WTC11 (cell line): ENCODE data around the gene RTEL1. TPM values are rescaled to one million over a fixed set of nuclear protein-coding genes. Genes with fewer than 3 reads are reported as not detected.

ENCODE experiments used
- ATAC-seq: fragments of 200-7000 bp; cut with Tn5 transposase; 2 replicates; pipeline ENCODE4 v1.10.0; 2021; ENCODE audit warnings: mild to moderate bottlenecking, moderate library complexity
- CTCF ChIA-PET: fragments of 300-600 bp; sonication (Branson Sonifier 250); formaldehyde crosslinking; loops from one replicate; lab custom pipeline; 2021; ENCODE audit warnings: antibody characterized with exemption; lab: Charles Lee
- POLR2A ChIA-PET: fragments of 350-600 bp; sonication (Branson Sonifier 250); formaldehyde crosslinking; loops from one replicate; lab custom pipeline; 2021; ENCODE audit warnings: antibody characterized with exemption; lab: Charles Lee
- DNase-seq: peaks from one replicate; pipeline ENCODE4 v3.0.0; 2021; ENCODE audit warnings: low spot score
- H3K27ac Mint-ChIP-seq: 2 replicates; pipeline ENCODE4 v1.8.0; 2021; ENCODE audit warnings: mixed read lengths
- H3K27me3 Mint-ChIP-seq: 2 replicates; pipeline ENCODE4 v1.8.0; 2021; ENCODE audit warnings: low read depth, mild to moderate bottlenecking, moderate library complexity, mixed read lengths
- H3K36me3 Mint-ChIP-seq: 2 replicates; pipeline ENCODE4 v1.8.0; 2021; ENCODE audit warnings: mixed read lengths
- H3K4me1 Mint-ChIP-seq: 2 replicates; pipeline ENCODE4 v1.8.0; 2022; ENCODE audit warnings: mixed read lengths
- H3K4me3 Mint-ChIP-seq: 2 replicates; pipeline ENCODE4 v1.8.0; 2021; ENCODE audit warnings: mild to moderate bottlenecking, moderate library complexity, mixed read lengths
- H3K9me3 Mint-ChIP-seq: 2 replicates; pipeline ENCODE4 v1.8.0; 2021; ENCODE audit warnings: mixed read lengths
- AFF4 ChIP-seq: sonication (generic); formaldehyde crosslinking; IDR thresholded peaks from 2 replicates; pipeline ENCODE4 v1.8.1; 2023; ENCODE audit warnings: mild to moderate bottlenecking, missing genetic modification reagents, borderline replicate concordance
- ATF2 ChIP-seq: sonication (generic); formaldehyde crosslinking; IDR thresholded peaks from 2 replicates; pipeline ENCODE4 v1.8.1; 2022; ENCODE audit warnings: low read depth, missing genetic modification reagents, borderline replicate concordance
- ATF6 ChIP-seq: sonication (generic); formaldehyde crosslinking; IDR thresholded peaks from 2 replicates; pipeline ENCODE4 v1.8.1; 2023; ENCODE audit warnings: mild to moderate bottlenecking, missing genetic modification reagents
- CREB1 ChIP-seq: sonication (generic); formaldehyde crosslinking; IDR thresholded peaks from 2 replicates; pipeline ENCODE4 v1.8.0; 2023; ENCODE audit warnings: mild to moderate bottlenecking, missing genetic modification reagents
- ERG ChIP-seq: fragments of 250-450 bp; sonication (Bioruptor Pico); IDR thresholded peaks from 2 replicates; pipeline ENCODE4 v1.8.0; 2021; ENCODE audit warnings: mild to moderate bottlenecking
- FOXJ3 ChIP-seq: sonication (generic); formaldehyde crosslinking; IDR thresholded peaks from 2 replicates; pipeline ENCODE4 v1.9.0; 2021; ENCODE audit warnings: missing genetic modification reagents, mild to moderate bottlenecking, borderline replicate concordance
- FOXK1 ChIP-seq: sonication (generic); formaldehyde crosslinking; IDR thresholded peaks from 2 replicates; pipeline ENCODE4 v1.8.0; 2022; ENCODE audit warnings: mild to moderate bottlenecking, moderate library complexity, missing genetic modification reagents
- JAZF1 ChIP-seq: fragments of 250-450 bp; sonication (Bioruptor Pico); IDR thresholded peaks from 2 replicates; pipeline ENCODE4 v1.9.0; 2021; ENCODE audit warnings: moderate library complexity, mild to moderate bottlenecking, inconsistent platforms
- OVOL2 ChIP-seq: fragments of 250-450 bp; sonication (Bioruptor Pico); IDR thresholded peaks from 2 replicates; pipeline ENCODE4 v1.9.0; 2021; ENCODE audit warnings: mild to moderate bottlenecking, borderline replicate concordance
- RELA ChIP-seq: sonication (generic); formaldehyde crosslinking; IDR thresholded peaks from 2 replicates; pipeline ENCODE4 v1.8.1; 2022; ENCODE audit warnings: missing genetic modification reagents, mild to moderate bottlenecking, borderline replicate concordance
- SP1 ChIP-seq: sonication (generic); formaldehyde crosslinking; conservative IDR thresholded peaks from 2 replicates; pipeline ENCODE4 v1.8.1; 2022; ENCODE audit warnings: missing genetic modification reagents
- TEAD1 ChIP-seq: sonication (generic); formaldehyde crosslinking; IDR thresholded peaks from 2 replicates; pipeline ENCODE4 v1.8.0; 2022; ENCODE audit warnings: mild to moderate bottlenecking, missing genetic modification reagents
- ZNF219 ChIP-seq: sonication (generic); formaldehyde crosslinking; IDR thresholded peaks from 2 replicates; pipeline ENCODE4 v1.8.0; 2023; ENCODE audit warnings: missing genetic modification reagents, mild to moderate bottlenecking, borderline replicate concordance
- ZNF281 ChIP-seq: sonication (generic); formaldehyde crosslinking; IDR thresholded peaks from 2 replicates; pipeline ENCODE4 v1.8.0; 2023; ENCODE audit warnings: mild to moderate bottlenecking, missing genetic modification reagents
- total RNA-seq: library from RNA; stranded (reverse); gene quantifications from 3 replicates; pipeline ENCODE4 v1.2.3, GENCODE V29; 2021
- TF ChIP-seq, protein P1 (sequence below): sonication (generic); formaldehyde crosslinking; IDR thresholded peaks from 2 replicates; pipeline ENCODE4 v1.8.1; 2023; ENCODE audit warnings: mild to moderate bottlenecking, missing genetic modification reagents, moderate library complexity
- TF ChIP-seq, protein P2 (sequence below): sonication (generic); formaldehyde crosslinking; IDR thresholded peaks from 2 replicates; pipeline ENCODE4 v1.8.0; 2022; ENCODE audit warnings: missing genetic modification reagents
- TF ChIP-seq, protein P3 (sequence below): sonication (generic); formaldehyde crosslinking; conservative IDR thresholded peaks from 2 replicates; pipeline ENCODE4 v1.8.1; 2022; ENCODE audit warnings: mild to moderate bottlenecking, missing genetic modification reagents

RTEL1 gene
- total RNA-seq, 1 experiment from 2014 or later: 44.9 TPM

- TF ChIP-seq AFF4 (CRISPR knock-in tag): no peak
- no peak for TF ChIP-seq JAZF1 (CRISPR knock-in tag)
- TF ChIP-seq ZNF219 (CRISPR knock-in tag): no peak
- no peak for TF ChIP-seq FOXJ3 (CRISPR knock-in tag)
- no peak for TF ChIP-seq ERG
These were observed 5.4 kb downstream of the RTEL1 start (continued) for GRCh38 chr20:63663332-63664066.

DNA sequence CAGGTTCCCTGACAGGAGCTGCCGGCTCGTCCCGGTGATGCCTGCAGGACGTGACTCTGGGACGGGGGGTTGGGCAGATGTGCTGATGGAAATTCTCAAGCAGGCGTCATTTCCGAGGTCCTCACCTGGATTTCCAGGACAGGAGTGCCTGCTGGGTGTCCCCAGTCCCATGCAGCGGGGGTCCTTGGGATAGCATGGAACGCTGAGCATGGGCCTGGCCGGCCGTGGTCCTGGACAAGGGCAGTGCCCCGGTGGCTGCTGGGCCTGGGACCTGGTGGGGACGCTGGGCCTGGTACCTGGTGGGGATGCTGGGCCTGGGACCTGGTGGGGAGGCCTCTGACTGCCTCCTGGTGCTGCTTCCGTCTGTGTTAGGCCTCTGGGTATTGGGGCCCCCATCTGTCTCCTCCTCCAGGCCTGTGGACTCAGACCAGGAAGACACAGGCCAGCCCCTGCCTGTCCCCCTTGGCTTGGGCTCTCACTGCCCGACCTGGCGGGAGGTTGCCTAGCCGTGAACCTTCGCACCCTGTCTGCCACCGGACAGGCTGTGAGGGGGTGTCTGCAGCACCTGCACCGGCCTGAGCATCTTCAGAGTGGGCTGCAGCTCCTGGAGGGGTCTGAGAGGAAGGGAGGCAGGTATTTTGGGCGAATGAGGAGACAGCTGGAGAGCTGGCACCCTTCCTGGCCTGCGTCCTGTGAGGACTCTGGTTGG, 6.2 kb downstream of the RTEL1 start:
- H3K9me3 Mint-ChIP-seq: no peaks in the 10 kb centered on the region
- CTCF ChIA-PET: interaction anchor here (0.7 to 1.5 kb wide), 4 partner anchors 22 to 316 kb away, joined by 3 to 8 read pairs (median 5); partner anchors contain the start of gene PRPF6

More for the DNA sequence above, 6.2 kb downstream of the RTEL1 start:
- H3K4me3 Mint-ChIP-seq: no peak overlapping the region
- no peak for ATAC-seq
- peaks cover 26% of the 10 kb centered on the region for H3K36me3 Mint-ChIP-seq
- H3K4me1 Mint-ChIP-seq: peaks cover 2% of the 10 kb centered on the region
- H3K27ac Mint-ChIP-seq: no peak overlapping the region
- TF ChIP-seq ZNF281 (no peak), ATF6 (CRISPR knock-in tag) (no peak), CREB1 (CRISPR knock-in tag) (no peak), ZNF219 (CRISPR knock-in tag) (no peak), ATF2 (CRISPR knock-in tag) (no peak), JAZF1 (CRISPR knock-in tag) (no peak), FOXK1 (CRISPR knock-in tag) (no peak), SP1 (no peak), TEAD1 (CRISPR knock-in tag) (no peak), OVOL2 (CRISPR knock-in tag) (no peak), RELA (CRISPR knock-in tag) (no peak)
- TF ChIP-seq, protein P1, sequence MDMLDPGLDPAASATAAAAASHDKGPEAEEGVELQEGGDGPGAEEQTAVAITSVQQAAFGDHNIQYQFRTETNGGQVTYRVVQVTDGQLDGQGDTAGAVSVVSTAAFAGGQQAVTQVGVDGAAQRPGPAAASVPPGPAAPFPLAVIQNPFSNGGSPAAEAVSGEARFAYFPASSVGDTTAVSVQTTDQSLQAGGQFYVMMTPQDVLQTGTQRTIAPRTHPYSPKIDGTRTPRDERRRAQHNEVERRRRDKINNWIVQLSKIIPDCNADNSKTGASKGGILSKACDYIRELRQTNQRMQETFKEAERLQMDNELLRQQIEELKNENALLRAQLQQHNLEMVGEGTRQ (CRISPR knock-in tag): no peak
- TF ChIP-seq, protein P2, sequence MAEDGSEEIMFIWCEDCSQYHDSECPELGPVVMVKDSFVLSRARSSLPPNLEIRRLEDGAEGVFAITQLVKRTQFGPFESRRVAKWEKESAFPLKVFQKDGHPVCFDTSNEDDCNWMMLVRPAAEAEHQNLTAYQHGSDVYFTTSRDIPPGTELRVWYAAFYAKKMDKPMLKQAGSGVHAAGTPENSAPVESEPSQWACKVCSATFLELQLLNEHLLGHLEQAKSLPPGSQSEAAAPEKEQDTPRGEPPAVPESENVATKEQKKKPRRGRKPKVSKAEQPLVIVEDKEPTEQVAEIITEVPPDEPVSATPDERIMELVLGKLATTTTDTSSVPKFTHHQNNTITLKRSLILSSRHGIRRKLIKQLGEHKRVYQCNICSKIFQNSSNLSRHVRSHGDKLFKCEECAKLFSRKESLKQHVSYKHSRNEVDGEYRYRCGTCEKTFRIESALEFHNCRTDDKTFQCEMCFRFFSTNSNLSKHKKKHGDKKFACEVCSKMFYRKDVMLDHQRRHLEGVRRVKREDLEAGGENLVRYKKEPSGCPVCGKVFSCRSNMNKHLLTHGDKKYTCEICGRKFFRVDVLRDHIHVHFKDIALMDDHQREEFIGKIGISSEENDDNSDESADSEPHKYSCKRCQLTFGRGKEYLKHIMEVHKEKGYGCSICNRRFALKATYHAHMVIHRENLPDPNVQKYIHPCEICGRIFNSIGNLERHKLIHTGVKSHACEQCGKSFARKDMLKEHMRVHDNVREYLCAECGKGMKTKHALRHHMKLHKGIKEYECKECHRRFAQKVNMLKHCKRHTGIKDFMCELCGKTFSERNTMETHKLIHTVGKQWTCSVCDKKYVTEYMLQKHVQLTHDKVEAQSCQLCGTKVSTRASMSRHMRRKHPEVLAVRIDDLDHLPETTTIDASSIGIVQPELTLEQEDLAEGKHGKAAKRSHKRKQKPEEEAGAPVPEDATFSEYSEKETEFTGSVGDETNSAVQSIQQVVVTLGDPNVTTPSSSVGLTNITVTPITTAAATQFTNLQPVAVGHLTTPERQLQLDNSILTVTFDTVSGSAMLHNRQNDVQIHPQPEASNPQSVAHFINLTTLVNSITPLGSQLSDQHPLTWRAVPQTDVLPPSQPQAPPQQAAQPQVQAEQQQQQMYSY (CRISPR knock-in tag): no peak
- TF ChIP-seq, protein P3, sequence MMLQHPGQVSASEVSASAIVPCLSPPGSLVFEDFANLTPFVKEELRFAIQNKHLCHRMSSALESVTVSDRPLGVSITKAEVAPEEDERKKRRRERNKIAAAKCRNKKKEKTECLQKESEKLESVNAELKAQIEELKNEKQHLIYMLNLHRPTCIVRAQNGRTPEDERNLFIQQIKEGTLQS: no peak
- POLR2A ChIA-PET: no interaction called here
- H3K27me3 Mint-ChIP-seq: no peaks in the 10 kb centered on the region
- DNase-seq: no peak
